ENCODE results near the gene E2F2.
"Not testable (repeated sequence)": the region's sequence is repeated elsewhere in the genome, so short reads cannot be mapped to it uniquely, and the experiment has no call there.

Gene E2F2

GRCh38 chr1:23522244-23522982 is 8.6 kb downstream of the E2F2 start:
- DNase-seq, result no peak

GRCh38 chr1:23521588-23521987 is 9.4 kb downstream of the E2F2 start:
- DNase-seq, result no peak

- no peak for DNase-seq
Measured at GRCh38 chr1:23517581-23517980, 13.5 kb downstream of the E2F2 start.

- no peak for DNase-seq
Measured at GRCh38 chr1:23515905-23516304, 15.1 kb downstream of the E2F2 start.

- DNase-seq, result no peak
Measured at GRCh38 chr1:23514111-23514679, 16.8 kb downstream of the E2F2 start.

- no peak for DNase-seq
Measured at GRCh38 chr1:23509896-23510295, 21.1 kb downstream of the E2F2 start.

GRCh38 chr1:23506376-23507107 is 24.5 kb downstream of the E2F2 start:
- DNase-seq, result no peak

GRCh38 chr1:23505851-23506250 is 25.2 kb downstream of the E2F2 start:
- no peak for DNase-seq

GRCh38 chr1:23504156-23504555 is 26.9 kb downstream of the E2F2 start:
- DNase-seq, result not testable (repeated sequence)

- DNase-seq, result no peak
Measured at GRCh38 chr1:23502951-23503350, 28.1 kb downstream of the E2F2 start.

GRCh38 chr1:23500466-23500865 is 30.6 kb downstream of the E2F2 start:
- DNase-seq, result no peak

GRCh38 chr1:23497777-23498439 is 33.1 kb downstream of the E2F2 start:
- DNase-seq, result no peak

GRCh38 chr1:23496490-23497181 is 34.4 kb downstream of the E2F2 start:
- no peak for DNase-seq

GRCh38 chr1:23494836-23495235 is 36.2 kb downstream of the E2F2 start:
- not testable (repeated sequence) for DNase-seq

- not testable (repeated sequence) for DNase-seq
Measured at GRCh38 chr1:23492776-23493175, 38.3 kb downstream of the E2F2 start.

- no peak for DNase-seq
Measured at GRCh38 chr1:23492132-23492720, 38.8 kb downstream of the E2F2 start.

- no peak for DNase-seq
Measured at GRCh38 chr1:23489842-23490241, 41.2 kb downstream of the E2F2 start.

GRCh38 chr1:23485002-23485332 is 46.1 kb downstream of the E2F2 start:
- DNase-seq, result no peak

- no peak for DNase-seq
Measured at GRCh38 chr1:23484253-23485001, 46.6 kb downstream of the E2F2 start.

- no peak for DNase-seq
Measured at GRCh38 chr1:23483321-23484252, 47.4 kb downstream of the E2F2 start, which contains the start of gene ASAP3. TSS of gene ASAP3 (minus strand) at chr1:23484179. CDS start at chr1:23484133, 46 bp downstream.

GRCh38 chr1:23481904-23482303 is 49.1 kb downstream of the E2F2 start:
- DNase-seq, result no peak
